Neural crest cell (in vitro differentiated cells): Measurements from ENCODE around the gene GBX2. TPM values are rescaled to one million over a fixed set of nuclear protein-coding genes. Genes with fewer than 3 reads are reported as not detected.
"Not testable (repeated sequence)": the region's sequence is repeated elsewhere in the genome, so short reads cannot be mapped to it uniquely, and the experiment has no call there.

Experiments
- DNase-seq: peaks from one replicate; pipeline ENCODE4 v3.0.0; 2021; ENCODE audit warnings: low read depth, mixed read lengths, low spot score
- H3K27ac Mint-ChIP-seq: one replicate; pipeline ENCODE4 v1.8.0; 2021; ENCODE audit warnings: mild to moderate bottlenecking, mixed read lengths; ENCODE audit not compliant: unreplicated experiment
- H3K27me3 Mint-ChIP-seq: 2 replicates; pipeline ENCODE4 v1.8.0; 2021; ENCODE audit warnings: low read depth, mild to moderate bottlenecking, mixed read lengths
- H3K36me3 Mint-ChIP-seq: 2 replicates; pipeline ENCODE4 v1.8.0; 2021; ENCODE audit warnings: low read depth, mild to moderate bottlenecking, mixed read lengths
- H3K4me1 Mint-ChIP-seq: 2 replicates; pipeline ENCODE4 v1.8.0; 2021; ENCODE audit warnings: mixed read lengths
- H3K4me3 Mint-ChIP-seq: one replicate; pipeline ENCODE4 v1.8.0; 2021; ENCODE audit warnings: mild to moderate bottlenecking, mixed read lengths
- H3K9me3 Mint-ChIP-seq: 2 replicates; pipeline ENCODE4 v1.8.0; 2021; ENCODE audit warnings: mixed read lengths
- total RNA-seq: library from RNA; stranded (reverse); gene quantifications from 2 replicates; pipeline ENCODE4 v1.2.1, GENCODE V29; 2021
- TF ChIP-seq, protein P1 (sequence below): fragments of 200-600 bp; sonication (generic); conservative IDR thresholded peaks from 2 replicates; pipeline ENCODE4 v1.5.0; 2021; ENCODE audit warnings: antibody characterized with exemption, mild to moderate bottlenecking

GBX2 gene
- total RNA-seq, 1 donor from 2014 or later, result 21.3 TPM

DNA sequence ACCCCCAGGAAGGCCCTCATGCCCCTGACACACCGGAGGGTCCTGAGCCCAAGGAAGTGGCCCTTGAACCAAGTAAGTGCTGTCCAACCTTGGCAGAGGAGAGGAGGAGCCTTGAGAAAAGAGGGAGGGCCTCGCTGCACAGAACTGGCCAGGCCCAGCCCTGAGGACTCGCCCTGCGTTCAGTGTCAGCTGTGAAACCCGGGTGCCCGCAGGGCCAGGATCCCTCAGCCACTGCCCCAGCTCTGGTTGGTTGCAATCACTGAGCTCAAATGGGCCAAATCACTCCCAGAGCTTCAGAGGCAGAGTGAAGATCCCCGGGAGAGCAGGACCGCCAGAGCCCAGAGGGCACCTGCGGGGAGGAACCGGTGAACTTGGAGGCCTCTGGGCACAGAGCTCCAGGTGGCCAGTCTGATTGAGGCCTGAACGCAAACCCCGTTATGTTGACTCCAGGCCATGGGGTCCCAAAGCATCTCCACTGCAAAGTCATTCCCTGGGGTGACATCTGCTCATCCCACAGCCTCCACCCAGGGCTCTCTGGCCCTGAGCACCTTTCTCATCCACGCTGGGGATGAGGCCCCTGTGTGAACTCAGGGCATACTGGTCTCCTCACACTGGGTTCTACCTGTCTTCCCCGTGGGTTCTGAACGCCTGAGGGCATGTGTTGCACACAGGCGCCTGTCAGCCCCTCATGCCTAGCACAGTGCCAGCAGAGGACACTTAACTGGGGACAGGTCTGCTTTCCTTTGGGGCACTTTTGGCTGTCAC lies 11.9 kb downstream of the GBX2 start:
- Mint-ChIP-seq H3K4me1 (peaks cover 10% of the 10 kb centered on the region), H3K9me3 (peaks cover 5% of the 10 kb centered on the region), H3K27ac (no peak overlapping the region), H3K27me3 (peaks cover 57% of the 10 kb centered on the region), H3K4me3 (no peak overlapping the region), H3K36me3 (peaks cover 5% of the 10 kb centered on the region)
- TF ChIP-seq, protein P1, sequence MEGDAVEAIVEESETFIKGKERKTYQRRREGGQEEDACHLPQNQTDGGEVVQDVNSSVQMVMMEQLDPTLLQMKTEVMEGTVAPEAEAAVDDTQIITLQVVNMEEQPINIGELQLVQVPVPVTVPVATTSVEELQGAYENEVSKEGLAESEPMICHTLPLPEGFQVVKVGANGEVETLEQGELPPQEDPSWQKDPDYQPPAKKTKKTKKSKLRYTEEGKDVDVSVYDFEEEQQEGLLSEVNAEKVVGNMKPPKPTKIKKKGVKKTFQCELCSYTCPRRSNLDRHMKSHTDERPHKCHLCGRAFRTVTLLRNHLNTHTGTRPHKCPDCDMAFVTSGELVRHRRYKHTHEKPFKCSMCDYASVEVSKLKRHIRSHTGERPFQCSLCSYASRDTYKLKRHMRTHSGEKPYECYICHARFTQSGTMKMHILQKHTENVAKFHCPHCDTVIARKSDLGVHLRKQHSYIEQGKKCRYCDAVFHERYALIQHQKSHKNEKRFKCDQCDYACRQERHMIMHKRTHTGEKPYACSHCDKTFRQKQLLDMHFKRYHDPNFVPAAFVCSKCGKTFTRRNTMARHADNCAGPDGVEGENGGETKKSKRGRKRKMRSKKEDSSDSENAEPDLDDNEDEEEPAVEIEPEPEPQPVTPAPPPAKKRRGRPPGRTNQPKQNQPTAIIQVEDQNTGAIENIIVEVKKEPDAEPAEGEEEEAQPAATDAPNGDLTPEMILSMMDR, result no peak
- no peak for DNase-seq

DNA sequence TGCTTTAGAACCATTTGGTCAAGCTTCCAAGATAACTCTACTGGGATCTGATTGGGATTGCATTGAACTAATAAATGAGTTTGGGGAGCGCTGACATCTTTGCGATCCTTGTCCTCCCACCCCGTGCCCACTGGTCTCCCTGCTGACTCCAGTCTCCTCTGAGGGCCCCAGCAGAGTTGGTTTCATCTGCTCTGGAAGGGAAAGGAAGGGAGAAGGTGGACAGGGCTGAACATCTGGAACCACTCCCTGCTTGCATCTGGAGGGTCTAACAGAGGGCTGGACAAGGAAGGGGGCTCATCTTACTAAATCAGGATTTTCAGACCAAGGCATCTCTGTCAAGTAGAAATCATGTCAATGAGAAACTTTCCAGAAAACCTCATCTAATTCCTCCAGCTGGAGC lies 12.8 kb downstream of the GBX2 start:
- Mint-ChIP-seq H3K4me1 (peaks cover 10% of the 10 kb centered on the region), H3K9me3 (peaks cover 5% of the 10 kb centered on the region), H3K27me3 (peaks cover 51% of the 10 kb centered on the region), H3K27ac (no peak overlapping the region), H3K4me3 (no peak overlapping the region), H3K36me3 (peaks cover 5% of the 10 kb centered on the region)
- TF ChIP-seq, protein P1, result no peak
- no peak for DNase-seq

DNA sequence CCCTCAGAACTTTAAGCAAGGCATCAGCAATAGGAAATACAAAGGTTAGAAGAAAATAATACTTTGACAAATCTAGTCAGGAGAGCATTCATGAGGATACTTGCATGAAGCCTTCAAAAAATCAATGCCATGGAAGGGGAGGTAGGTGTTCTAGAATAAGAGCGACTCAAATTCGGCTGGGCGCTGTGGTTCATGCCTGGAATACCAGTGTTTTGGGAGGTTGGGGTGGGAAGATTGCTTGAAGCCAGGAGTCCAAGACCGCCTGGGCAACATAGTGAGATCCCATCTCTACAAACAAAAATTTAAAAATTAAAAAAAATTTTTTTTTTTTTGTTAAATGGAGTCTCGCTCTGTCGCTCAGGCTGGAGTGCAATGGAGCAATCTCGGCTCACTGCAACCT lies 21.8 kb downstream of the GBX2 start:
- TF ChIP-seq, protein P1, result no peak
- Mint-ChIP-seq H3K4me1 (peaks cover 10% of the 10 kb centered on the region), H3K36me3 (peaks cover 3% of the 10 kb centered on the region), H3K4me3 (no peak overlapping the region), H3K9me3 (peaks cover 3% of the 10 kb centered on the region), H3K27me3 (peaks cover 8% of the 10 kb centered on the region), H3K27ac (no peak overlapping the region)
- DNase-seq, result no peak

DNA sequence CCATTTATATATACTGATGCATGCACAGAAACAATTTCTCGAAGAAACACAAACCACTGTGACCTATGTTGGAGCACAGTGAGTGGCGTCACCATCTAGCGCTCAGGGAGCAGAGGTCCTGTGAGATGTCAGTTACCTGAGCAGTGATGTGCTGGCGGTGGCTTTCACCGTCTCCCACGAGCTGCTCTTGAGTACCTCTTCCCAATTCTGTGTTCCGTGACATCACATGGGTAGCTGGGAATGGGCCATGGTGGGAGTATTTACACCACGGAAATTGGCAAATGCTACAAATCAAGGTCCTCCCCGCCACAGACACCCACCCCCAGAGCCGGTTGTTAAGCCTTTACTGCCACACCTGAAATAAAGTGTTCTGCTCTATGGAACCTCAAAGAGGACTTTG lies 24.4 kb downstream of the GBX2 start:
- DNase-seq, result no peak
- Mint-ChIP-seq H3K27ac (no peak overlapping the region), H3K36me3 (peaks cover 3% of the 10 kb centered on the region), H3K4me3 (no peak overlapping the region), H3K27me3 (peaks cover 5% of the 10 kb centered on the region), H3K4me1 (peaks cover 10% of the 10 kb centered on the region), H3K9me3 (no peaks in the 10 kb centered on the region)
- TF ChIP-seq, protein P1, result no peak

GRCh38 chr2:236141616-236142015 lies 26.6 kb downstream of the GBX2 start:
- not testable (repeated sequence) for DNase-seq, H3K27me3 Mint-ChIP-seq, H3K27ac Mint-ChIP-seq, H3K9me3 Mint-ChIP-seq, H3K36me3 Mint-ChIP-seq, H3K4me3 Mint-ChIP-seq, H3K4me1 Mint-ChIP-seq

DNA sequence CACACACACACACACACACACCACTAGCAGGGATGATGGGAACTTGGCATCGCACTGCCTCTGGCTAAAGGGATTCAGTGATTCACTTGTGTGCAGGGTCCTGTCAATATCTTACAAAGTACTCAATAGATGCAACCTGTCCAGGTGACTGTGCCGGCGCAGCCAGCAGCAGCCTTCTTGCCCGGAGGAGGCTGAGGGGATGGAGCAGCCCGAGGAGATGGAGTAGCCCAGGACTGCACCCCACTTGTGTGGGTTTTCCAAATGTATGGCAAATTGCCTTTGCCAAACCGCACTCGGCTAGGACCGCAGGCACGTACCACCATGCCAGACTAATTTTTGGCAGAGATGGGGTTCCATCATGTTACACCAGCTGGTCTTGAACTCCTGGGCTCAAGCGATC lies 31.1 kb downstream of the GBX2 start:
- DNase-seq, result no peak
- no peaks in the 10 kb centered on the region for H3K9me3 Mint-ChIP-seq
- no peak overlapping the region for H3K4me3 Mint-ChIP-seq
- H3K4me1 Mint-ChIP-seq, result no peaks in the 10 kb centered on the region
- no peak overlapping the region for H3K27ac Mint-ChIP-seq
- peaks cover 2% of the 10 kb centered on the region for H3K36me3 Mint-ChIP-seq
- no peaks in the 10 kb centered on the region for H3K27me3 Mint-ChIP-seq
- TF ChIP-seq, protein P1, result no peak
